Measurements from ENCODE around the gene TNNT3.

Gene TNNT3

GRCh38 chr11:1896923-1897322 is 22.6 kb upstream of the TNNT3 start:
- DNase-seq (ENCODE audit: low spot score): no peak

GRCh38 chr11:1899090-1899489 is 20.4 kb upstream of the TNNT3 start:
- DNase-seq (ENCODE audit: low spot score): no peak

GRCh38 chr11:1899686-1900085 is 19.8 kb upstream of the TNNT3 start:
- DNase-seq (ENCODE audit: low spot score): no peak

- DNase-seq (ENCODE audit: low spot score): no peak
Observed at GRCh38 chr11:1906181-1906580, 13.3 kb upstream of the TNNT3 start.

GRCh38 chr11:1906611-1907423 is 12.7 kb upstream of the TNNT3 start:
- DNase-seq (ENCODE audit: low spot score): no peak

GRCh38 chr11:1908618-1909017 is 10.9 kb upstream of the TNNT3 start:
- DNase-seq (ENCODE audit: low spot score): peak; percentile 56

GRCh38 chr11:1909524-1909923 is 10.0 kb upstream of the TNNT3 start:
- DNase-seq (ENCODE audit: low spot score): no peak

- DNase-seq (ENCODE audit: low spot score): no peak
Observed at GRCh38 chr11:1912289-1912878, 7.1 kb upstream of the TNNT3 start.

- DNase-seq (ENCODE audit: low spot score): no peak
Observed at GRCh38 chr11:1913271-1914060, 6.0 kb upstream of the TNNT3 start.

- no peak for DNase-seq (ENCODE audit: low spot score)
Observed at GRCh38 chr11:1915795-1916131, 3.7 kb upstream of the TNNT3 start.

- DNase-seq (ENCODE audit: low spot score): no peak
Observed at GRCh38 chr11:1916132-1916985, 3.1 kb upstream of the TNNT3 start.

GRCh38 chr11:1916986-1917522 is 2.4 kb upstream of the TNNT3 start:
- no peak for DNase-seq (ENCODE audit: low spot score)

- DNase-seq (ENCODE audit: low spot score): no peak
Observed at GRCh38 chr11:1917523-1918435, 1.7 kb upstream of the TNNT3 start.

GRCh38 chr11:1918436-1919315 is 827 bp upstream of the TNNT3 start:
- no peak for DNase-seq (ENCODE audit: low spot score)

GRCh38 chr11:1920128-1920908 is 815 bp downstream of the TNNT3 start:
- DNase-seq (ENCODE audit: low spot score): no peak

- no peak for DNase-seq (ENCODE audit: low spot score)
Observed at GRCh38 chr11:1920909-1921573, 1.5 kb downstream of the TNNT3 start.

- DNase-seq (ENCODE audit: low spot score): no peak
Observed at GRCh38 chr11:1921574-1922141, 2.2 kb downstream of the TNNT3 start.

GRCh38 chr11:1922481-1923081 is 3.1 kb downstream of the TNNT3 start:
- DNase-seq (ENCODE audit: low spot score): no peak

Measured in hepatic stellate cell (primary cell).